Spleen (tissue), 11 donors: ENCODE data around the gene CEP135. TPM values are rescaled to one million over a fixed set of nuclear protein-coding genes. Genes with fewer than 3 reads are reported as not detected.

Source experiments
- DNase-seq: peaks from one replicate; pipeline ENCODE4 v3.0.0-alpha.2; 2020
- H3K27ac ChIP-seq, 8 donors: fragments of 200-600 bp; sonication (generic) in 7 of 8; 1 replicate in 4 of 8; 2 replicates in 4 of 8; pipeline versions ENCODE4 v1.5.0 to v1.8.0; 2016 to 2021; ENCODE audit warnings: inconsistent platforms in 4 of 8, mild to moderate bottlenecking in 4 of 8, moderate library complexity in 1 of 8
- H3K27me3 ChIP-seq, 7 donors: fragments of 200-600 bp; sonication (generic) in 6 of 7; replicated peaks in 1 of 7; 1 replicate in 4 of 7; 2 replicates in 3 of 7; pipeline versions ENCODE4 v1.5.0 to v1.8.0; 2016 to 2021; ENCODE audit warnings: inconsistent platforms in 3 of 7, mild to moderate bottlenecking in 1 of 7
- H3K36me3 ChIP-seq, 6 donors: fragments of 200-600 bp; sonication (generic) in 5 of 6; 1 replicate in 4 of 6; 2 replicates in 2 of 6; pipeline versions ENCODE4 v1.5.0 to v1.8.0; 2016 to 2021; ENCODE audit warnings: inconsistent platforms in 2 of 6
- H3K4me1 ChIP-seq, 6 donors: fragments of 200-600 bp; sonication (generic) in 5 of 6; 1 replicate in 3 of 6; 2 replicates in 3 of 6; pipeline versions ENCODE4 v1.5.0 to v1.8.0; 2016 to 2021; ENCODE audit warnings: inconsistent platforms in 3 of 6
- H3K4me3 ChIP-seq, 8 donors: fragments of 200-600 bp; sonication (generic) in 7 of 8; 1 replicate in 4 of 8; 2 replicates in 4 of 8; pipeline versions ENCODE4 v1.5.0 to v1.8.0; 2016 to 2021; ENCODE audit warnings: inconsistent platforms in 4 of 8, mild to moderate bottlenecking in 4 of 8, moderate library complexity in 2 of 8
- H3K9me3 ChIP-seq, 8 donors: fragments of 200-600 bp; sonication (generic) in 7 of 8; 1 replicate in 4 of 8; 2 replicates in 4 of 8; pipeline versions ENCODE4 v1.5.0 to v1.8.0; 2016 to 2021; ENCODE audit warnings: inconsistent platforms in 4 of 8
- POLR2A ChIP-seq, 3 donors: fragments of 450-650 bp; IDR thresholded peaks; one replicate each; pipeline ENCODE4 v1.5.1; 2017; ENCODE audit warnings: antibody characterized with exemption in 3 of 3, mild to moderate bottlenecking in 1 of 3
- POLR2AphosphoS5 ChIP-seq, 3 donors: sonication (generic); formaldehyde crosslinking; IDR thresholded peaks; one replicate each; pipeline ENCODE4 v1.5.1; 2017; ENCODE audit warnings: antibody characterized with exemption in 3 of 3
- WGBS, 5 donors: extraction: QIAGEN DNeasy Blood & Tissue Kit in 3 of 5; methylation state at CpG; one replicate each; pipeline versions ENCODE4 v1.1.5 to v1.1.7; 2013 to 2018; 5-methylcytosine and 5-hydroxymethylcytosine counted together
- intact Hi-C: fragments of 100-400 bp; cut with DNase I; formaldehyde crosslinking; loops from one replicate; pipeline ENCODE4 v1.15.0; 2023; ENCODE audit warnings: low total_unique reads
- polyA plus RNA-seq, 3 donors: library from polyadenylated mRNA; stranded (reverse); fragments of 200-250 nt; gene quantifications; one replicate each; pipeline ENCODE4 v1.2.1, GENCODE V29; 2013
- total RNA-seq, 7 donors: library from RNA; depleted of rRNA in 3 of 7; stranded (reverse); fragments of >200 nt in 3 of 7; fragmentation: NEBNext Ultra II Directional in 4 of 7; extraction: Animal tissue kit (Norgen Biotek cat#: 25700) in 4 of 7; gene quantifications; one replicate each; pipeline versions ENCODE4 v1.1.0 to v1.2.1, GENCODE V29; 2016 to 2021
- TF ChIP-seq, protein P1 (sequence below), 11 experiments: fragments of 200-600 bp in 7 of 11; fragments of 450-650 bp in 4 of 11; sonication (generic) in 4 of 11; IDR thresholded peaks in 8 of 11; conservative IDR thresholded peaks in 3 of 11; 1 replicate in 7 of 11; 2 replicates in 4 of 11; pipeline versions ENCODE4 v1.4.0 to v1.8.0; 2016 to 2021; ENCODE audit warnings: antibody characterized with exemption in 11 of 11, inconsistent platforms in 4 of 11, mild to moderate bottlenecking in 1 of 11
- donor health status: healthy with polysubstance abuse.
- donor health status: DM: no; HTN: no; CAD: no; lungs with moderate emphysema.
- donor health status: DM: no; HTN: no; CAD: no.
- donor health status: Bipolar disorder and iron deficiency.
- donor health status: healthy.
- donor health status: DM: no; HTN: no; CAD: no.
- donor health status: DM: yes; HTN: yes; CAD: no.

Gene CEP135
- total and polyA plus RNA-seq, 10 donors: 2.7 to 21.5 (median 14.2) TPM

DNA sequence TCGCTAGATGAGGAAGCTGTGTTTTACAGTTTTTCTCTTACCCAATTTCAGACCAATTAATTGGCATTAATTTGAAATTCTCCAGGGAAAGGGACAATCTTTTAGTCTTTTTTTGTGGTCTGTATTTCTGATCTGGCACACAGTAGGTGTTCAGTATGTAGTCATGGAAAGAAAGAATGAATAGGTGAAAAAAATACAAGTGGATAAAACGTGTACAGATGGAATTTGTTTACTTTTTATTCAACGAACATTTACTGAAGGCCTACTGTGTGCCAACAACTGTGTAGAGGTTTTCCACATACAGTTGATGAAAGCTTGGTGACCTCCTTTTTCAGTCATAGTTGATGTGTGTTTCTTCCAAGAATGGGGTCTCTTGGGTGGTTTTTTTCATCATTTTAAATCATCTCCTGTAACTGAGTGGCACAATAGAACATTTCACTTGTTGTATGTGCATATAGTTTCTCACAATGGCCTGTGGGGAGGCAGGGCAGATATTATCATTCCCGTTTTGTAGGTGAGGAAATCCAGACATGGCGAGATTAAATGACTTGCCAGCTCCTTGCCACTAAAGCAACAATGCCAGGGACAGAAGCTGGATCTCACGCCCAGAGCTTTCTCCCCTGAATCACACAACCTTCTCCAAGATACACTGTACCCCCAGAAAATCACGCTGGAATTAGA, 102.4 kb downstream of the CEP135 start:
- no peak for TF ChIP-seq POLR2A (IDR thresholded peaks at IDR 0.05)
- TF ChIP-seq POLR2AphosphoS5 (IDR thresholded peaks at IDR 0.05): no peak
- TF ChIP-seq, protein P1, sequence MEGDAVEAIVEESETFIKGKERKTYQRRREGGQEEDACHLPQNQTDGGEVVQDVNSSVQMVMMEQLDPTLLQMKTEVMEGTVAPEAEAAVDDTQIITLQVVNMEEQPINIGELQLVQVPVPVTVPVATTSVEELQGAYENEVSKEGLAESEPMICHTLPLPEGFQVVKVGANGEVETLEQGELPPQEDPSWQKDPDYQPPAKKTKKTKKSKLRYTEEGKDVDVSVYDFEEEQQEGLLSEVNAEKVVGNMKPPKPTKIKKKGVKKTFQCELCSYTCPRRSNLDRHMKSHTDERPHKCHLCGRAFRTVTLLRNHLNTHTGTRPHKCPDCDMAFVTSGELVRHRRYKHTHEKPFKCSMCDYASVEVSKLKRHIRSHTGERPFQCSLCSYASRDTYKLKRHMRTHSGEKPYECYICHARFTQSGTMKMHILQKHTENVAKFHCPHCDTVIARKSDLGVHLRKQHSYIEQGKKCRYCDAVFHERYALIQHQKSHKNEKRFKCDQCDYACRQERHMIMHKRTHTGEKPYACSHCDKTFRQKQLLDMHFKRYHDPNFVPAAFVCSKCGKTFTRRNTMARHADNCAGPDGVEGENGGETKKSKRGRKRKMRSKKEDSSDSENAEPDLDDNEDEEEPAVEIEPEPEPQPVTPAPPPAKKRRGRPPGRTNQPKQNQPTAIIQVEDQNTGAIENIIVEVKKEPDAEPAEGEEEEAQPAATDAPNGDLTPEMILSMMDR (IDR thresholded peaks at IDR 0.05 in 8 of 11, conservative IDR thresholded peaks at IDR 0.05 in 3 of 11): no peak
- H3K4me3 ChIP-seq: no peak overlapping the region
- WGBS, 5 donors: 78 to 93% (median 82%) methylated on average over 7 of the region's 7 CpGs
- no peak overlapping the region for H3K27ac ChIP-seq
- peaks cover 0 to 48% (median 27%) of the 10 kb centered on the region in 7 donors for H3K27me3 ChIP-seq
- peaks cover 0 to 25% (median 16%) of the 10 kb centered on the region in 6 donors for H3K4me1 ChIP-seq
- H3K36me3 ChIP-seq: no peaks in the 10 kb centered on the region
- H3K9me3 ChIP-seq: no peaks in the 10 kb centered on the region
- intact Hi-C loops: no loop called here
- no peak for DNase-seq

- Histone ChIP-seq H3K36me3 (no peaks in the 10 kb centered on the region), H3K4me3 (no peak overlapping the region), H3K9me3 (no peaks in the 10 kb centered on the region), H3K27me3 (peaks cover 0 to 48% (median 27%) of the 10 kb centered on the region in 7 donors), H3K27ac (no peak overlapping the region), H3K4me1 (peaks cover 0 to 25% (median 16%) of the 10 kb centered on the region in 6 donors)
- WGBS, 5 donors: 91 to 97% (median 97%) methylated on average over 1 of the region's 1 CpG
- no peak for DNase-seq
- intact Hi-C loops: no loop called here
- TF ChIP-seq POLR2AphosphoS5 (IDR thresholded peaks at IDR 0.05) (no peak), POLR2A (IDR thresholded peaks at IDR 0.05) (no peak)
- TF ChIP-seq, protein P1 (IDR thresholded peaks at IDR 0.05 in 8 of 11, conservative IDR thresholded peaks at IDR 0.05 in 3 of 11): no peak
These were observed 102.9 kb downstream of the CEP135 start for GRCh38 chr4:56051710-56052075.

DNA sequence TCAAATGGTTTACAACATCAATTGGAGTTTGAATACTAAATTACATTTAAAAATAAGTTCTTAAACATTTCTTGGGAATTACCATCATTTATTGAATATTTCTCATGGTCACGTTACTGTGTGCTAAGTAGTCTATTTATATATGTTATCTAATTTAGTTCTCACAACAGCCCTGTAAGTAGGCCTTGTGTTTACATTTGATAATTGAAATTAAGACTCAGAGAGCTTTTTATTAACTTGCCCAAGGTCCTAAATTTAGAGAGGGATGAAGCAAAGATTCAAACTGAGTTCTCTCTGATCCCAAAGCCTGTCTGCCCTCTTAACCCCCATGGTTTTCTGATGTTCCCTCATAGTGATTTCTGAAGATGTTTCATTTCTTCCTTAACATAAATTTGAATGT, 103.7 kb downstream of the CEP135 start:
- intact Hi-C loops: no loop called here
- Histone ChIP-seq H3K27me3 (peaks cover 0 to 48% (median 27%) of the 10 kb centered on the region in 7 donors), H3K9me3 (no peaks in the 10 kb centered on the region), H3K4me1 (peaks cover 0 to 25% (median 16%) of the 10 kb centered on the region in 6 donors), H3K4me3 (no peak overlapping the region), H3K27ac (no peak overlapping the region), H3K36me3 (no peaks in the 10 kb centered on the region)
- DNase-seq: no peak
- TF ChIP-seq POLR2A (IDR thresholded peaks at IDR 0.05) (no peak), POLR2AphosphoS5 (IDR thresholded peaks at IDR 0.05) (no peak)
- TF ChIP-seq, protein P1 (IDR thresholded peaks at IDR 0.05 in 8 of 11, conservative IDR thresholded peaks at IDR 0.05 in 3 of 11): no peak
- 79 to 92% (median 80%) methylated on average over 1 of the region's 1 CpG for WGBS, 5 donors

DNA sequence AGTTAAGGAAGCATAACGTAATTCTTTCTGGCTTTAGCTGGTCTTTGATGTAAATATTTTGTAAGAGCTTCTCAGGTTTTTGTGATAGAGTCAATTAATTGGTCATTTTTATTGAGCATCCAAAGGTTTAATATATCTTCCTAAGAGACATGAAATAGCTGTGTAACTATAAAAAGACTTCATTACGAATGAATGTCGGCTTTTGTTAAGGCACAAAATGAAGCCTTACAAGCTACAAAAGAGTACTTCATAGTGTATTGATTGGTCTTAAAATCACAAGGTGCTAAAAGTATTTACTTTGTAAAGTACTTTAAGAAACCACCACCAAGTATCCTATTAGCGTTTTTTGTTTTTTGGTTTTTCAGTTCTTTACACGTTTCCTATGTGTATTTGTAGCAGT, 104.2 kb downstream of the CEP135 start:
- Histone ChIP-seq H3K27me3 (peaks cover 0 to 45% (median 27%) of the 10 kb centered on the region in 7 donors), H3K27ac (no peak overlapping the region), H3K36me3 (no peaks in the 10 kb centered on the region), H3K9me3 (no peaks in the 10 kb centered on the region), H3K4me1 (peaks cover 0 to 25% (median 16%) of the 10 kb centered on the region in 6 donors), H3K4me3 (no peak overlapping the region)
- TF ChIP-seq POLR2A (IDR thresholded peaks at IDR 0.05) (no peak), POLR2AphosphoS5 (IDR thresholded peaks at IDR 0.05) (no peak)
- TF ChIP-seq, protein P1 (IDR thresholded peaks at IDR 0.05 in 8 of 11, conservative IDR thresholded peaks at IDR 0.05 in 3 of 11): no peak
- no peak for DNase-seq
- intact Hi-C loops: no loop called here
- 70 to 89% (median 81%) methylated on average over 5 of the region's 5 CpGs for WGBS, 5 donors
